Measurements from ENCODE around the gene SLC35F4.

The SLC35F4 gene

GRCh38 chr14:57848353-57848752 lies 17.5 kb downstream of the SLC35F4 start:
- no peak for DNase-seq (ENCODE audit: low spot score)

GRCh38 chr14:57847706-57848105 lies 18.2 kb downstream of the SLC35F4 start:
- no peak for DNase-seq (ENCODE audit: low spot score)

GRCh38 chr14:57847096-57847495 lies 18.8 kb downstream of the SLC35F4 start:
- DNase-seq (ENCODE audit: low spot score): no peak

DNA sequence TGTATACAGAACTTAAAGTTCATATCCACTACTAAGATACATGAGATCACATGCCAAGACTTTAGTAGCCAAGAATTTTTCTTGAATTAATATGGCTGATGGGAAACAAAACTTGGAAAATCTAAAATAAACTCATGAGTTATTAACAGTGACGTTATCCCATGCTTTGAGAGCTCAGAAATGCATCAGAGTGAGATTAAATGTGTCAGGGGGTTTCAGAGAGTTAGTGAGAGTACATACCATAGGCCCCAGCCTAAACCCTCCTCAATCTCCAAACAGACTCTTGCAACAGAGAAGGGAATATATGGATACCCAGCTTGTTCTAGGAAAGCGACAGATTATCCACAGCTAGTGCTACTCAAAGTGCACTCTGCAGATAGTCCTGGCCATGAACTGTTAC lies 19.3 kb downstream of the SLC35F4 start:
- DNase-seq (ENCODE audit: low spot score): no peak

DNA sequence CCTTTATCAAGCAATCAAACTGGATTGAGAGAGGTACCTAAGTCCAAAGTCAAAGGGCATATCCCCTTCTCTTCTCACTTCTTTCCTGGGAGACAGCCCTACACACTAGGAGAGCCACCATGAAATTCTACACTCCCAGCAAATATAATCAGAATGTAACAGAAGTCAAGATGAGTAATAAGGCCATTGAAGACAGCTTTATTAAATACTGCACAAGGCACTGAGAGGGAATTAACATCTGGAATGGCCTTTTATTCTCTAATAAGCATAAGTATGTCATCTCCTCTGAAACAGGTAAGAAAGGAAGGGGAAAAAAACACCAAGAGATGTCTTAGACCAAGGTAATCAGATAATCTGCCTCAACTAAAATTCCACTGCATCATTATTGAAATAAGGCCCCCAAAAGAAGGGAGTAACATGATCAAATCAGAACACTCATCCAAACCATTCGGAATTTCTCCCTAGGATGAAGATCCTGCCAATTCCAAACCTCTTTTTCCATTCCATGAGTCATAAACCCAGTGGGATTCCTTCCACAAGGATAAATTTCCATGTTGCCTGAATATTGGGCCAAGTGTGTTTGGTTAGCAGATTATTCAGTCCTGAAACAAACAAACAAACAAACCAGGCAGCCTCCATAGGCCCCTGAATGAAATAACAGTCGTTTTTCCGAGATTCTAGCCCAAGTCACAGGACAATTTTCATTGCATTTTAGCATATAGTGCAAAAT lies 19.9 kb downstream of the SLC35F4 start:
- no peak for DNase-seq (ENCODE audit: low spot score)

DNA sequence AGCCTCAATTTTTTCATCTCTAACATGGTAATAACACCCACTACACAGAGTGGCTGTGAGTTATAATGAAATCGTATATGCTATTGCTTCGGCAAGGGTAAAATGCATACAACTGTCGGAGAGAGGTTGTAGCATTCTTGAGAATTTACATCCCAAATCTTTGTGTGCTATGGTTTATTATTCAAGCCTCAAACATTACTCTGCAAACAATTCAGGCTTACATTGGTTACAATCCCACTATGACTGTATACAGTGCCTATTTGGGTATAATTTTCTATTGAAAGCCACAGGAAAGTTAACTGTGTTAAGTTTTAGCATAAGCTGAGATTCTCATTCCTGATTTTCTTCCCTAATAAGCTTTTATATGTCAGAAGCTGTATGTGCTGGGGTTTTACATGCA lies 20.6 kb downstream of the SLC35F4 start:
- DNase-seq (ENCODE audit: low spot score): no peak

GRCh38 chr14:57837267-57837666 lies 28.6 kb downstream of the SLC35F4 start:
- no peak for DNase-seq (ENCODE audit: low spot score)

DNA sequence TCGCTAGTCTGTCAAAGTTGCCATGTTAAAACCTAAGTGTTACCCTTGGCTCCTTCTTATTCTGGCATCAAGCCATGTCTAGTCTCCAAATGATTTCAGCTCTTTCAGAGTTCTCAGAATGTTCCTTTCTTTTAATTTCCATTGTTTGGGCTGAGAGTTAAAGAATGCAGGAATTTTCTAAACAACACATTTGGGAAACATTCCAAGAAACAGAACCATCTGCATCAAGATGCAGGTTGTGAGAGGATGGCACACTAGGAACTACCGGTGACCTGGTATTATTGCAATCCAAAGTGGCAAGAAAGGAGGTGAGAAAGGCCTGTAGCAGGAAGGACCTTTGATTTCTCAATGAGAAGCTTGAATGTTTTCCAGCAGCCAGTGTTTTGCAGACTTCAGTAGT lies 30.1 kb downstream of the SLC35F4 start:
- no peak for DNase-seq (ENCODE audit: low spot score)

DNA sequence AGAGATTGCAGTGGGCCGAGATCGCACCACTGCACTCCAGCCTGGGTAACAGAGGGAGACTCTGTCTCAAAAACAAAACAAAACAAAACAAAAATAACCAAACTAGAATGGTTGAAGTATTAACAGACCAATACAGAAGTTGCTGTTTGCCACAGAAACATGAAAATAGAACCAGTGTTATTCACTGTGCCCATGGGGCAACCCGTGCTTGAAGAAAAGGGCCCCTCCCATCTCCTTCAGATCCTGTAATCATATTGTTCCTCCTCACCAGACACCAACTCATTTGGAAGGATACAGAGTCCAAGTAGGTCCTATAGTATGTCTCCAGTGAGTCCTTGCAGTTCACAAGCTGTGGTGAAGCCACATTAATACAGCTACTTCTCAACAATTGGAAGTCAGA lies 30.9 kb downstream of the SLC35F4 start:
- no peak for DNase-seq (ENCODE audit: low spot score)

- no peak for DNase-seq (ENCODE audit: low spot score)
Observed at GRCh38 chr14:57834001-57834598, 31.8 kb downstream of the SLC35F4 start.

GRCh38 chr14:57833323-57833722 lies 32.6 kb downstream of the SLC35F4 start:
- DNase-seq (ENCODE audit: low spot score): no peak

GRCh38 chr14:57831981-57832380 lies 33.9 kb downstream of the SLC35F4 start:
- DNase-seq (ENCODE audit: low spot score): peak; percentile 35

DNA sequence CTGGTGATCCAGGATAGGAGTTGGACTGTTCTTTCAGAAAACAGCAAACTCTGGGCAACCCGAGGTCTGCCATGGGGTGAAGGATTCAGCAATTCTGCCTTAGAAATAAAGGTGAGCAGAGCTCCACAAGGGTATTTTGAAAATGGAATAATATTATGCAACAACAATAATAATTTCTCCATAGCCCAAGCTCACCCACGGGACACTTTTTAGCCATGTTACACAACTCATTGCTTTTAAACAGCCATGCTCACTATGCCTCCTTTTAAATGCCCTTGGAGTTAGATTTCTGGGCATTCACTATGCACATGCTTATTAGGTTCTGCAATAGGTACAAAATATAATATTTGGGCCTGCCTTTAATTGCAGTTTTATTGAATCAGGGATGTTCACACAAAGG lies 37.2 kb downstream of the SLC35F4 start:
- DNase-seq (ENCODE audit: low spot score): no peak

DNA sequence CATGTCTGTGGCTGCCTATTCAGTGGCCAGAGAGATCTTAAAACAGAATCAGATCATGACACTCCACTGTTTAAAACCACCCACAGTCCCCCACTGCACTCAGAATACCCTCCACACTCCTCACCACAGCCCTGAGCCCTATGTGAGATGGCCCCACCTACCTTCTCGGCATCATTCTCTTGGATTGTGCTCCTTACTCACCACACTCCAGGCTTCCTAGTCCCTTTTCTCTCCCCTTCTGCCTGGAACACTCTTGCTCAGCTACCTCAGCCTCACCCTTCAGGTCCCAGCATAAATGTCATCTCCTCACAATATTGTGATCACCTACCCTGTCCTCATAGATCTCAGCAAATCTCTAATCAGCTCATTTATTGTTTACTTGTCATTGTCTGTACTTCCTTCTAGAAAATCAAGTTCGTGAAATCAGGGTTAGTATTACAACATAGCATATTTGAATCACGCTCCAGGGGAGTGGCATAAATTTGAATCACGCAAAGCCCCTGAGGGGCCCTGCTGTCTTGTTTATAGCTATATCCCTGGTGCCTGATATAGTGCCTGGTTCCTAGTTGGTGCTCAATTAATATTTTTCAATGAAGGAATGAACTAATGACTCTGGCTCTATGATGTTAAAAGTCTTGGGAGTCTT lies 42.8 kb downstream of the SLC35F4 start:
- DNase-seq (ENCODE audit: low spot score): no peak

DNA sequence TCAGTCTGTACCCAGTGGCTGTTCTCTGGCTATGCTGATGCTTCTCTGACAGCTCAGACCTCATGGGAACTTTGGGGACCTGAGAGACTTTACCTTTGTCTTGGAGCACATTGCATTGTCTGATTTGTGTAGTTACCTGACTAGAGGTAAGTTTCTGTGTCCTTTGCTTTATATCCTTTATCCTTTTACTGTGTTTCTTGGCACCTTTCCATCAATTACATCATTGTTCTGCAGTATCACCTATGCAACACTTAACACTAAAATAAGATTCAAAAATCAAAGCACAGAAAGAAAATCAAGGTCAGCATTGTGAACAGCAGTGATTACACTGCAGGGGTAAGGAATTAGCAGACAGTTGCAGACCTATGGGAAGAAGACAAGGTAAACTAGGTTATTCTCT lies 43.8 kb downstream of the SLC35F4 start:
- no peak for DNase-seq (ENCODE audit: low spot score)

DNA sequence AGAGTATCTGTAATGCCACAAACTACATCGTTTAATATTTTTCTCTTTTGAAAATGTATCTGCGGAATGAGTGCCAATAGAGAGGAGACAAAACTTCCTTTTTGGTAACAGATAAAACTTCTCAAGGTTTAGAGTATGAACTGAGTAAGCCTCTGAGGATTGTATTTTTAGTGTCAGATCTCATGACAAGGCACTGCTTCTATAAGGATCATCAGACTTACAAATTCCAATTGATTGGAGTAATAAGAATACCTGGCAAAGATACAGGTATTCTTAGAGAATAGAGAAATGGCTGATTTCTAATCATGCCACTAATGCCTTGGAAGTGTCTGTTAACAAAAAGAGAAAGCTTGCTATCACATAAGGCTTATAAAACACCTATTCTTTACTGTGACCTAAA lies 45.3 kb downstream of the SLC35F4 start:
- DNase-seq (ENCODE audit: low spot score): no peak

- no peak for DNase-seq (ENCODE audit: low spot score)
Observed at GRCh38 chr14:57818511-57818910, 47.4 kb downstream of the SLC35F4 start.

GRCh38 chr14:57816568-57817284 lies 49.2 kb downstream of the SLC35F4 start:
- no peak for DNase-seq (ENCODE audit: low spot score)

- DNase-seq (ENCODE audit: low spot score): no peak
Observed at GRCh38 chr14:57814726-57815125, 51.2 kb downstream of the SLC35F4 start.

- DNase-seq (ENCODE audit: low spot score): no peak
Observed at GRCh38 chr14:57812741-57813140, 53.2 kb downstream of the SLC35F4 start.

GRCh38 chr14:57811998-57812546 lies 53.8 kb downstream of the SLC35F4 start:
- no peak for DNase-seq (ENCODE audit: low spot score)

DNA sequence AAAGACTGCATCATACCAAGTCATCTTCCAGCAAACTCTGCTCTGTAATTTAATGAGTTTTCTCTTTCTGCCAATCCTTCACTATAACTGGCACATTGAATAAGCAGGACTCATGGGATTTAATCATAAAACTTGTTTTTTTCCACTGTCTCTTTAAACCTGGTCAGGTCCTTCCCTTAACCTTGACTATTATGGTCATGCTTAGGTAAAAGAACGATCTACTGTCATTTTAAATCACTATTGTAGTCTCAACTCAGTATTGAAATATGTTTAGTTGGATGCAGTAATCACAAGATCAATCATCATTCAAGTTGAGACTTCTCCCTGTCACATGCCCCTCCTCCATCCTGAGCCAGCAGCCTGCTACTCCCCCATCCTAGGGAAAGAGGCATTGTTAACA lies 56.1 kb downstream of the SLC35F4 start:
- no peak for DNase-seq (ENCODE audit: low spot score)

GRCh38 chr14:57797160-57797559 lies 68.7 kb downstream of the SLC35F4 start:
- no peak for DNase-seq (ENCODE audit: low spot score)

Data from NAMALWA (cell line).